ENCODE measurements around the gene SYCP3.

Gene SYCP3

DNA sequence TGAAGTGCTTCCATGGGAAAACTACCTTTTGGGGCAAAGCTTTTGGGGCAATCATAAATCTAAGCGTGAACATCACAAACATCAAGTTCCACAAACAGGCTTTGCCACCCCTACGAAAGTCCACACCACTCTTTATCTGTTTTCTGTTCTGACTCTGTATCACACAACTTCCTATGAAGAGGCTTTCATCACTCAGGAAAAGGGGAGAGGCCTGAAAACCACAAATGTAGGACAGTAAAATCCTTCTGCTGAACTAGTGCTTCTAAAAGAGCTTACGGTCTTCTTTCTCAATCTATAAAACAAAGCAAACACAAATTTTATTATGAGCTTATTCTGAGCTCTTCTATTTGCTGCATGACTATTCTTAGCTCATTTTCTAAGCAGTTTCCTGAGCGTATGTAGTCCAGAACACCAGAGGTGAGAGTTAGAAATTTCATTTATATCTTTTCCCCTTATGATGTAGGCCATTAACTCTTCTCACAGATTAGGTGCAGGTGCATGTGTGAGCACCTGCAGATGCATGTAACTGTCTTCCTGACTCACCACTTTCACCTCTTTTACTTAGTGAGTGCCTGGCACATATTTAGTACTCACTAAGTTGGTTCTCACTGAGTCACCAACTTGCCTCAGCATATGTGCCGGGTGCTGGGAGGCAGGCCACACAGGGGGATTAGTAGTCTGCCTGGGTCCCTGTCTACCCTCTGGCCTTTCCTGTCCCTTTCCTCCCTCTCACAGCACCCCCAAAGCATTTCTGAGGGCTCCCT is 32.9 kb upstream of the SYCP3 start:
- no peak for DNase-seq (ENCODE audit: low spot score)

DNA sequence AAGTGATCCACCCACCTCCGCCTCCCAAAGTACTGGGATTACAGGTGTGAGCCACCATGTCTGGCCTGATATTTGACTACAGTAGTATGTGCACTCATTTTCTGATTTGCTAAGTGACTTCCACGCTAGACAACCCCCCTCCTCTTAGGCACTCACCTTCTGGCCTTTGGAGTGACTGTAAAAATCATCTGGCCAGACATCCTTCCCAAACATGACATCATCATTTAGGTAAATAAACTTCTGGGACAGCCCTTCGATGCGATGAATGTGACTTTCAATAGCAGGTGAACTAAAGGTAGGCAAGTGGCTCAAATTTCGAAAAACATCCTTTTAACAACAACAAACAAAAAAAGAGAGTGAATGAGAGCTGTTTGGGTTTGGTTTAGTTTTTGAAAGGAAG is 30.6 kb upstream of the SYCP3 start:
- Histone ChIP-seq H3K4me3 (no peak overlapping the region), H3K27ac (no peak overlapping the region)
- DNase-seq (ENCODE audit: low spot score) = no peak
- TF ChIP-seq, protein P1, sequence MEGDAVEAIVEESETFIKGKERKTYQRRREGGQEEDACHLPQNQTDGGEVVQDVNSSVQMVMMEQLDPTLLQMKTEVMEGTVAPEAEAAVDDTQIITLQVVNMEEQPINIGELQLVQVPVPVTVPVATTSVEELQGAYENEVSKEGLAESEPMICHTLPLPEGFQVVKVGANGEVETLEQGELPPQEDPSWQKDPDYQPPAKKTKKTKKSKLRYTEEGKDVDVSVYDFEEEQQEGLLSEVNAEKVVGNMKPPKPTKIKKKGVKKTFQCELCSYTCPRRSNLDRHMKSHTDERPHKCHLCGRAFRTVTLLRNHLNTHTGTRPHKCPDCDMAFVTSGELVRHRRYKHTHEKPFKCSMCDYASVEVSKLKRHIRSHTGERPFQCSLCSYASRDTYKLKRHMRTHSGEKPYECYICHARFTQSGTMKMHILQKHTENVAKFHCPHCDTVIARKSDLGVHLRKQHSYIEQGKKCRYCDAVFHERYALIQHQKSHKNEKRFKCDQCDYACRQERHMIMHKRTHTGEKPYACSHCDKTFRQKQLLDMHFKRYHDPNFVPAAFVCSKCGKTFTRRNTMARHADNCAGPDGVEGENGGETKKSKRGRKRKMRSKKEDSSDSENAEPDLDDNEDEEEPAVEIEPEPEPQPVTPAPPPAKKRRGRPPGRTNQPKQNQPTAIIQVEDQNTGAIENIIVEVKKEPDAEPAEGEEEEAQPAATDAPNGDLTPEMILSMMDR (IDR thresholded peaks at IDR 0.05) = no peak

More for the DNA sequence above, 32.9 kb upstream of the SYCP3 start:
- Histone ChIP-seq H3K4me3 (no peak overlapping the region), H3K27ac (no peak overlapping the region)
- TF ChIP-seq, protein P1 (IDR thresholded peaks at IDR 0.05) = no peak

DNA sequence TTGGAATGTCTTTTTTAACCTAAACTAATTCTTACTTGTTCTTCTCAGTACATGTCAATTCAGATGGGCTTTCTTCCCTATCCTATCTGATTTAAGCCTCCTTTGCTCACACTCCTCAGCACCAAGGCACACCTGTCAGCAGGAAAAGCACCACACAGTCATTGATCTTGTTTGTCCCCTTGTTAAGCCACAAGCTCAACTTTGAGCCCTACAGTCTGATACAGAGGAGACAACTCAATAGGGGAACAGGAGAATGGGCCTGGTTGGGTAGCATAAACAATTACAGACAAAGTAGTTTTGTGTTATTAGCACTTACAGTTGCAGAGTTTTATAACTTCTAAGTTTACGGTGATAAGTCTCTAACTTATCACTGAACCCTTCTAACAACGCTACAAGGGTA is 29.5 kb upstream of the SYCP3 start:
- Histone ChIP-seq H3K4me3 (no peak overlapping the region), H3K27ac (no peak overlapping the region)
- TF ChIP-seq, protein P1 (IDR thresholded peaks at IDR 0.05) = no peak
- no peak for DNase-seq (ENCODE audit: low spot score)

DNA sequence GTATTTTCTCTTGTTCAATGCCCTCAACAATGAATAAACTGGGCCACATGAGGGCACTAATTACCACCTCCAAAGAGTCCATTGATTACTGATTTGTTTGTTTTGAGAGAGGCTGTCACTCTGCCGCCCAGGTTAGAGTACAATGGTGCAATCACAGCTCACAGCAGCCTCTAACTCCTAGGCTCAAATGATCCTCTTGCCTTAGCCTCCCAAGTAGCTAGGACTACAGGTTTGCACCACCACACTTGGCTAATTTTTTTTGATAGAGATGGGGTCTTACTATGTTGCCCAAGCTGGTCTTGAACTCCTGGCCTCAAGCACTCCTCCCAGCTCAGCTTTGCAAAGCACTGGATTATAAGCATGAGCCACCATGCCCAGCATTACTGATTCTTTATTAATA is 28.3 kb upstream of the SYCP3 start:
- Histone ChIP-seq H3K27ac (no peak overlapping the region), H3K4me3 (no peak overlapping the region)
- no peak for DNase-seq (ENCODE audit: low spot score)
- TF ChIP-seq, protein P1 (IDR thresholded peaks at IDR 0.05) = no peak

DNA sequence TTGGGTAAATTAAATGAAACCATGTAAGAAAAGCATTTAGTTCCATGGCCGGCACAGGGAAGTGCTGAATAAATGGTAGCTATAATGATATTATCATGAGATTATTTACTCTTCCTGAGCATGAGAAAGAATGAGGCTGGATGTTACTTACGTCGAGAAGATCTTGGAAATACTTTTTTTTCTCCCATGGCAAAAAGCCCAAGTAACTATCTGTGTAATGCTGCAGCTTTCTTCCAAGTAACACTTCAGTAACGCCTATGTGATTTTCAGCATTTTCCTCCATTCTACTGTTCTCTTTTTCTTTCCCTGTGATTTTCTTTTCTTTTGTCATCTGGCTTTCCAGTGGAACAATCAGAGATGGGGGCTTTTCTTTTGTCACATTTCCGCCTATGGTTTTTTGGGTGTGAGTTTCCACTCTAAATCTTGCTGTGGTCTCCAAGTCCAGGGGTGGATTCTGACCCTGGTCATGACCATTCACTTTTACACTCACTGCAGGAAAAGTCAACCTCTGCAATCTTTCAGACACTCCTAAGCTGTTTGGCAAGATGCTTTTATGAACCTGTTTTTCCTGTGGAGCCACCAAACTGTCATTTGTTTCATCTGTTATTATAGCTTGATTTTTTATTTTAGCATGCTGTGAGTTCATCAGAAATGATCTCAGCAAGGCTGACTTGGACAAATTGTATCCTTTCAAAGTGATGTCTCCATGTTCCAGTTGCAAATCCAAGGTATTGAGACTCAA is 25.0 kb upstream of the SYCP3 start:
- no peak for DNase-seq (ENCODE audit: low spot score)
- H3K4me3 ChIP-seq = no peak overlapping the region
- H3K27ac ChIP-seq = peak overlapping the region in 1 of 2 donors; percentile 56
- TF ChIP-seq, protein P1 (IDR thresholded peaks at IDR 0.05) = no peak

DNA sequence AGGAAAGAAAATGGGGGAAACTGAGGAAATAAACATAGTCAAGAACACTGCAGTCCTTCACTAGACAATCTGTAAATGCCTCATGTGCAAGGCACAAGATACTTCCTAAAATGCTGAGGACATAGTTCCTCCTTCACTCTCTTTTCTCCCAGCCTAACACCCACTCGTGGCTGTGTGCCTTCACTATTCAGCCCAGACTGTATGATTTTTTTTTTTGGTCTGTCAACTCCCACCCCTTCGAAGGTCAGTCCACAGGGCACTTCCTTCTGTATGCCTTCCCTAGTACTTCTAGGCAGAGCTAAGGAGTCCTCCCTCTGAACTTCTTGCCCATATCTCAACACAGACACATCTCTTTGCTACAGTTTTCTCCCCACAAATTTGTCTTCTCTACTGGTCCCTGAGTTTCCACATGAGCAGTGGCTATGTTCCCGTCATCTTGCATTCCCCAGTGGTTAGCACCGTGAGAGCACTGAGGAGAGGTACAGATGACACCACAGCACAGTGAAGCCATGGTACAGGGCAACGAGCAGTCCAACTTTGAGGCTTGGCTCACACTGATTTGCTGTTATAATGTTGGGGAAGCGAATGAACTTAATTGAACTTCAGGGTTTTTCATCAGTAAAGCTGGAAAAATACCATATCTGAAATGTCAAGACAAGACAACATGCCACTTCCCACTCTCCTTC is 24.1 kb upstream of the SYCP3 start:
- no peak for DNase-seq (ENCODE audit: low spot score)
- H3K27ac ChIP-seq = peak overlapping the region in 1 of 2 donors; percentile 56

More for the DNA sequence above, 24.1 kb upstream of the SYCP3 start:
- H3K4me3 ChIP-seq = no peak overlapping the region
- TF ChIP-seq, protein P1 (IDR thresholded peaks at IDR 0.05) = no peak
